Upper lobe of right lung (tissue), 1 donor: ENCODE data around the gene FALEC. TPM values are rescaled to one million over a fixed set of nuclear protein-coding genes. Genes with fewer than 3 reads are reported as not detected.

Source experiments
- ATAC-seq: fragments of 200-7000 bp; cut with Tn5 transposase; one replicate; pipeline ENCODE4 v1.9.1; 2020; ENCODE audit warnings: mild to moderate bottlenecking, moderate library complexity
- DNase-seq: peaks from one replicate; pipeline ENCODE4 v3.0.0-alpha.2; 2020
- H3K27ac ChIP-seq: fragments of 200-600 bp; one replicate; pipeline ENCODE4 v1.8.0; 2022
- H3K27me3 ChIP-seq: fragments of 200-600 bp; one replicate; pipeline ENCODE4 v1.8.0; 2022; ENCODE audit warnings: mild to moderate bottlenecking
- H3K36me3 ChIP-seq: fragments of 200-600 bp; one replicate; pipeline ENCODE4 v1.8.0; 2022
- H3K4me1 ChIP-seq: fragments of 200-600 bp; one replicate; pipeline ENCODE4 v1.8.0; 2022
- H3K4me3 ChIP-seq: fragments of 200-600 bp; one replicate; pipeline ENCODE4 v1.8.0; 2022; ENCODE audit warnings: mild to moderate bottlenecking
- H3K9me3 ChIP-seq: fragments of 200-600 bp; one replicate; pipeline ENCODE4 v1.8.0; 2022
- intact Hi-C: fragments of 100-400 bp; cut with DNase I; formaldehyde crosslinking; loops from one replicate; pipeline ENCODE4 v1.11.0; 2022
- total RNA-seq: library from RNA; stranded (reverse); fragmentation: NEBNext Ultra II Directional; extraction: Animal tissue kit (Norgen Biotek cat#: 25700); gene quantifications from one replicate; pipeline ENCODE4 v1.2.1, GENCODE V29; 2021
- TF ChIP-seq, protein P1 (sequence below): fragments of 200-600 bp; IDR thresholded peaks from one replicate; pipeline ENCODE4 v1.8.0; 2022; ENCODE audit warnings: antibody characterized with exemption
- donor health status: DM: no; HTN: yes; CAD: no; lungs with severe emphysema.

The FALEC gene
- total RNA-seq, 1 donor from 2014 or later, result 1.0 TPM

DNA sequence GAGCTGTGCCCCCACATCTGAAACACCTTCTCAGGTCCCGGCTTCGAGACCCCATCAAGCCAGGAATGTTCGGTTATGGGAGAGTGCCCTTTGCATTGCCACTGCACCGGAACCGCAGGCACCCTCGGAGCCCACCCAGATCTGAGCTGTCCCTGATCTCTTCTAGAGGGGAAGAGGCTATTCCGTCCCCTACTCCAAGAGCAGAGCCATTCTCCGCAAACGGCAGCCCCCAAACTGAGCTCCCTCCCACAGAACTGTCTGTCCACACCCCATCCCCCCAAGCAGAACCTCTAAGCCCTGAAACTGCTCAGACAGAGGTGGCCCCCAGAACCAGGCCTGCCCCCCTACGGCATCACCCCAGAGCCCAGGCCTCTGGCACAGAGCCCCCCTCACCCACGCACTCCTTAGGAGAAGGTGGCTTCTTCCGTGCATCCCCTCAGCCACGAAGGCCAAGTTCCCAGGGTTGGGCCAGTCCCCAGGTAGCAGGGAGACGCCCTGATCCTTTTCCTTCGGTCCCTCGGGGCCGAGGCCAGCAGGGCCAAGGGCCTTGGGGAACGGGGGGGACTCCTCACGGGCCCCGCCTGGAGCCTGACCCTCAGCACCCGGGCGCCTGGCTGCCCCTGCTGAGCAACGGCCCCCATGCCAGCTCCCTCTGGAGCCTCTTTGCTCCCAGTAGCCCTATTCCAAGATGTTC, 38.0 kb downstream of the FALEC start:
- peaks cover 45% of the 10 kb centered on the region for H3K4me1 ChIP-seq
- no peaks in the 10 kb centered on the region for H3K9me3 ChIP-seq
- intact Hi-C loops, result no loop called here
- H3K36me3 ChIP-seq, result peaks cover 12% of the 10 kb centered on the region
- ATAC-seq (no peak), DNase-seq (no peak)
- TF ChIP-seq, protein P1, sequence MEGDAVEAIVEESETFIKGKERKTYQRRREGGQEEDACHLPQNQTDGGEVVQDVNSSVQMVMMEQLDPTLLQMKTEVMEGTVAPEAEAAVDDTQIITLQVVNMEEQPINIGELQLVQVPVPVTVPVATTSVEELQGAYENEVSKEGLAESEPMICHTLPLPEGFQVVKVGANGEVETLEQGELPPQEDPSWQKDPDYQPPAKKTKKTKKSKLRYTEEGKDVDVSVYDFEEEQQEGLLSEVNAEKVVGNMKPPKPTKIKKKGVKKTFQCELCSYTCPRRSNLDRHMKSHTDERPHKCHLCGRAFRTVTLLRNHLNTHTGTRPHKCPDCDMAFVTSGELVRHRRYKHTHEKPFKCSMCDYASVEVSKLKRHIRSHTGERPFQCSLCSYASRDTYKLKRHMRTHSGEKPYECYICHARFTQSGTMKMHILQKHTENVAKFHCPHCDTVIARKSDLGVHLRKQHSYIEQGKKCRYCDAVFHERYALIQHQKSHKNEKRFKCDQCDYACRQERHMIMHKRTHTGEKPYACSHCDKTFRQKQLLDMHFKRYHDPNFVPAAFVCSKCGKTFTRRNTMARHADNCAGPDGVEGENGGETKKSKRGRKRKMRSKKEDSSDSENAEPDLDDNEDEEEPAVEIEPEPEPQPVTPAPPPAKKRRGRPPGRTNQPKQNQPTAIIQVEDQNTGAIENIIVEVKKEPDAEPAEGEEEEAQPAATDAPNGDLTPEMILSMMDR, result no peak
- peak overlapping the region; percentile 86 for H3K27ac ChIP-seq
- H3K27me3 ChIP-seq, result no peaks in the 10 kb centered on the region
- no peak overlapping the region for H3K4me3 ChIP-seq

- DNase-seq (no peak), ATAC-seq (no peak)
- H3K27me3 ChIP-seq, result no peaks in the 10 kb centered on the region
- no peak overlapping the region for H3K4me3 ChIP-seq
- H3K4me1 ChIP-seq, result peaks cover 46% of the 10 kb centered on the region
- peaks cover 12% of the 10 kb centered on the region for H3K36me3 ChIP-seq
- no peaks in the 10 kb centered on the region for H3K9me3 ChIP-seq
- intact Hi-C loops, result no loop called here
- H3K27ac ChIP-seq, result no peak overlapping the region
- TF ChIP-seq, protein P1, result no peak
These were observed 38.5 kb downstream of the FALEC start for GRCh38 chr1:150554086-150554452.

DNA sequence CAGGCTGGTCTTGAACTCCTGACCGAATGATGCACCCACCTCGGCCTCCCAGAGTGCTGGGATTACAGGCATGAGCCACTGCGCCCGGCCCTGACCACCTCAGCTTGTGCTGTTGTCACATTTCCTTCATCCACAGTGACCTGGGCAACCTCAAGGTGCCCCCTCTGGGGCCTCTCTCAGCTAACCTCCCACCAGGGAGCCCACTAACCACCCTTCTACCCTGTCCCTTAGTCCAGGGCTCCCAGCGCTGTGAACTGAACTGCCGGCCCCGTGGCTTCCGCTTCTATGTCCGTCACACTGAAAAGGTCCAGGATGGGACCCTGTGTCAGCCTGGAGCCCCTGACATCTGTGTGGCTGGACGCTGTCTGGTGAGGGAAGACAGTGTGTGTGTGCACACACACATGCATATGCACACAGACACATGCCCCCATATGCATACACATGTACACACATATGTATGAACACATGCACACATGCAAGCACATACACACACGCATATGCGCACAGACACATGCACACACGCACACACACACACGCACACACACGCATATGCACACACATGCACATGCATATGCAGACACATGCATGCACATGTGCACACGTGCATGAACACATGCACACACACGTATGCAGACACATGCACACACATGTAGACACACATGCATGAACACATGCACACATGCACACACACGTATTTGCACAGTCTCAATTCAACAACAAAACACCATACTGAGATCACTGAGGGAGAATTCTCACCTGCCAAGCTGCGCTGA, 39.8 kb downstream of the FALEC start:
- H3K4me1 ChIP-seq, result peaks cover 48% of the 10 kb centered on the region
- intact Hi-C loops, result no loop called here
- H3K4me3 ChIP-seq, result no peak overlapping the region
- peaks cover 12% of the 10 kb centered on the region for H3K36me3 ChIP-seq
- no peak for ATAC-seq
- TF ChIP-seq, protein P1, result no peak
- no peaks in the 10 kb centered on the region for H3K9me3 ChIP-seq
- H3K27me3 ChIP-seq, result no peaks in the 10 kb centered on the region
- no peak overlapping the region for H3K27ac ChIP-seq
- DNase-seq, result no peak

- TF ChIP-seq, protein P1, result no peak
- no peaks in the 10 kb centered on the region for H3K27me3 ChIP-seq
- DNase-seq, result no peak
- H3K9me3 ChIP-seq, result no peaks in the 10 kb centered on the region
- intact Hi-C loops, result no loop called here
- no peak overlapping the region for H3K4me3 ChIP-seq
- H3K27ac ChIP-seq, result no peak overlapping the region
- ATAC-seq, result no peak
- peaks cover 46% of the 10 kb centered on the region for H3K4me1 ChIP-seq
- peaks cover 12% of the 10 kb centered on the region for H3K36me3 ChIP-seq
These were observed 40.7 kb downstream of the FALEC start for GRCh38 chr1:150555971-150556865.

GRCh38 chr1:150557065-150557600, 41.6 kb downstream of the FALEC start:
- no peak for DNase-seq
- no peaks in the 10 kb centered on the region for H3K9me3 ChIP-seq
- TF ChIP-seq, protein P1, result no peak
- peaks cover 38% of the 10 kb centered on the region for H3K4me1 ChIP-seq
- no peaks in the 10 kb centered on the region for H3K27me3 ChIP-seq
- H3K4me3 ChIP-seq, result no peak overlapping the region
- no peak for ATAC-seq
- no peak overlapping the region for H3K27ac ChIP-seq
- peaks cover 12% of the 10 kb centered on the region for H3K36me3 ChIP-seq
- intact Hi-C loops, result no loop called here
